Islet precursor cell (in vitro differentiated cells): ENCODE data around the gene ST7.

ENCODE experiments used
- DNase-seq: peaks from one replicate; pipeline ENCODE4 v3.0.0-alpha.2; 2018

The ST7 gene

DNA sequence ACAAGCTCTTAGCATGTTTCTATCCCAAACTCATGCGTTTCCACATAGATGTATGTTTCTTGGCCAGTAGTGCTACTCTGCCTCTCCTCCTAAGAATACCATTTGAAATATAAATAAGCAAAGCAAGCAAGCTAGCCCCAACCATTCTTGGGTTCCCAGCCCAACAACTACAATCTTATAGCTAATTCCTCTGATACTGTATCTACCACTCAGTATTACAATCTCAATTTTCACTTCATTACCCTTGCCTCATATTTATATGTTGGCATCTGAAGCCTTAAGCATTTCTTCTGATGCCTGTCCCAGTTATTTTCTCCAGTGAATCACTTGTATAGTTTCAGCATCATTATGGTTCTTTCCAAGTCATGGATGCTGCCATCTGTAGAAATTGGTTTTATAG, 181.1 kb downstream of the ST7 start:
- DNase-seq = no peak

DNA sequence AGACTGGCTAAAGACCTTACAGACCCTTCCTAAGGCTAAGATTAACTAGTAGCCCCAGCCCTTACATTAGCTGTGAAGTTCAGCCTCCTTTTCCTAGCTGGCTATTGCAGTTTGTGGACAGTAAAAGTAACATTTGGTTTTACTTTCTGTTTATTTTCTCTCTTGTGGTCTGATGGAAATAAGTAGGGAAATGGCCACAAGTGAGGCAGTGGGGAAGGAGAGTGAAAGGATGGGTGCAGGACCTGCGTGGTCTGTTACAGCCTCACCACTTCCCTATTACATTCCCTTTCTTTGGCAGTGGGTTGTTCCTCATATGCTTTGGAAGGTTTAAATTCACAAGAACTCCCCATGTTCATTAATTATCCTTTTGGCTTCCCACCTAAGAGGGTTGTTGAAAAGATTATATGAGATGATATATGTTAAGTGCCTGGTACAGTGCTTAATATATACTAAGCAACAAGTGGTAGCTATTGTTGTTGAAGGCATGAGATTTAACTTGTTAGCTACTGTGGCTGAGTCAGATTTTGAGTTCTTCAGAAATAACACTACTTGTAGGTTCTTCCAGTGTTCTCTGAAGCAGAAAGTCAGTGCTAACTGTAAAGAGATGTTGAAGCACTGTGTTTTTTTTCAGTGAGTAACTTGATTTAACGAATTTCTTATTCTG, 181.7 kb downstream of the ST7 start:
- DNase-seq = no peak

- no peak for DNase-seq
Measured at GRCh38 chr7:117135553-117135891, 182.2 kb downstream of the ST7 start.

DNA sequence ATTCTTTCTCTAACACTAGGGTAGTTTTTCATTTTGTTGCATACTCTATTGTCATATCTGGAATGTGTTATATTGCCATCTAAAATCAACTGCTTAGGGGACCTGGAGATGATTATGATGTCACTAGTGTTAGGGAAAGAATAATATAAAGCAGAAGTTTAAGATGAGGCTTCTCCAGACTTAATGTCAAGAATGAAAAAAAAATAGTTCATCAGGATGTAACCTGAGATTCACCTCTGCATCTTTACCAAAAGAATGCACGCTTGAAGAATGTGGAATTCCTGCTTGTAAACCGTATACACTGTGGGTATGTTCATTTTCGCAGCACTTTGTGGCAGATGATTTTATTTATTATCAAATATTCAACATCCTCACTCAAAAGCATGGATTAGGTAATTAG, 184.6 kb downstream of the ST7 start:
- no peak for DNase-seq

- no peak for DNase-seq
Measured at GRCh38 chr7:117138495-117138894, 185.2 kb downstream of the ST7 start.

DNA sequence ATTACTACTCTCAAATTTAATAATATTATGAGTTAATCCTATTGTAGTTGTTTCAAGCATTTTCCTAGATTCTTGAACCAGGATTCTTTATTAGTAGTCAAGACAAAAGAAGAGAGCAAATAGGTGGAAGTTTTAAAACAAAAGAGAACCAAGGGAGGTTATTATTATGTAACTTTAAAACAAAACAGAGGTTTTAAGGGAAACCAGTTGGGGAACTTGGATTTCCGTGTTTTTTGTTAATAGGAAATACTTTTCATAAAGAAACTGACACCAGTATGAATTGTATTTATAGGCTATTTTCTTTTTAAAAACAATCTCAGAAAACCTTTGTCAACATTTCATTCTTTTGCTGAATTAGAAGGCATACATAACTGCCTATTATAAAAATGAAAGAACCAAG, 185.7 kb downstream of the ST7 start:
- no peak for DNase-seq

DNA sequence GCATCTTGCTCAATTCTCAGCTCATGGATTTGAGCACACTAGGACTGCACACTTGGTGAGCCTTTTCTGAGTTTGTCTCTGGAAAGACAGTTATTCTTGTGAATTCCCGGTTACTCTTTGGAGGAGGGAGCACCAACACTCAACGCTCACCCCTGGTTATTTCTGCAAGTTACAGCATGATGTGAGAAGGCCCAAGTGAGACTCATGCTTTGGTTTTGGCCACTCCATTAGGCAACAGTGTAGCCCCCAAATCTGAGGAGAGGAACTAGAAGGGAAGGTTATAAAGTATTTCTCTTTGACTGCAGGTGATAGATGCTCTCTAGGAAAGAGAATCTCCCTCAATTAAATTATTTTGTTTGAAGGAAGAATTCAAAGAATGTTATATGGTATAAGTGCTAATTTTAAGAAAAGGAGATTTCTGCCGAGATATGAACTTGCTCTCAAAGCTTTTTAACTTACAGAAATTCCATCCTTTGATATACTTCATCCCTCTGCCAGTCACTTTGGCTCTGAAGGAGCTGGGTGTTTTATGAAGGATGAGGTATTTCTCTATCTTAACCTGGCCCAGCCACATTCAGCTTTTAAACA, 186.2 kb downstream of the ST7 start:
- no peak for DNase-seq

DNA sequence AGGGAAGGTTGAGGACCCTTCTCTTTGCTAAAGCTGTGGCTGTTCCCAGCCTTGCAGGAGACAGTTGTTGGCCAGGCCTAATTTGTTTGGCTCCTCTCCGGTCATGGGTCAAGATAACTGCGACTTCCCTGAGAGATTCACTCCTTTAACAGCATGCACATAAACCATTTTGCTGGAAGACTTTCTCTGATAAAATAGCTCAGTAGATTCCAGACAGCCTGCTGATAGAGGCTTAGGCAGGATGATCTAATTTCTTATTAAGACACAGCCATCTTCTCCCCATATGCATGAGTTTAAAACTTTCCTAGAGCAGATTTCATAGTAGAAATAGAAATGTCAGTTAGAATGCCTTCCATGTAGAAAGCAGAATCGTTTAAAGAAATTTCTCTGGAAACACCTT, 187.6 kb downstream of the ST7 start:
- DNase-seq = no peak

DNA sequence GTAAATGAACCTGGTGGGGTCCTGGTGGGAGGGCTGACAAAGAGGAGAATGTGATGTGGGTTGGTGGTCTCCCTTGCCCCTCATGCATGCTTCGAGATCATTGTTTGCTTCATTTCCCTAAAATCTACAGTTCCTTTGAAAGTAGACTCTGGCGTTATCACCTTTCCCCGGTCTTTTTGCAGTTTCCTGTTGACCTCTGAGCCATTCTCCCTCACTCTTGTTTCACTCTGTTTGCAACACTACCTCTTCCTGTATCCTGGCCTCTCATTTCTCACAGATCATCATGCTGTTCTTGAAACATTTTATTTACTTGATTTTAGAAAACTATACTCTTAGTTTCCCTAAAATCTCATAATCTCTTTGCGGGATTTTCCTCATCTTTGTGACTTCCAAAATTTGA, 189.8 kb downstream of the ST7 start:
- DNase-seq = no peak

- DNase-seq = no peak
Measured at GRCh38 chr7:117143580-117143979, 190.3 kb downstream of the ST7 start.

DNA sequence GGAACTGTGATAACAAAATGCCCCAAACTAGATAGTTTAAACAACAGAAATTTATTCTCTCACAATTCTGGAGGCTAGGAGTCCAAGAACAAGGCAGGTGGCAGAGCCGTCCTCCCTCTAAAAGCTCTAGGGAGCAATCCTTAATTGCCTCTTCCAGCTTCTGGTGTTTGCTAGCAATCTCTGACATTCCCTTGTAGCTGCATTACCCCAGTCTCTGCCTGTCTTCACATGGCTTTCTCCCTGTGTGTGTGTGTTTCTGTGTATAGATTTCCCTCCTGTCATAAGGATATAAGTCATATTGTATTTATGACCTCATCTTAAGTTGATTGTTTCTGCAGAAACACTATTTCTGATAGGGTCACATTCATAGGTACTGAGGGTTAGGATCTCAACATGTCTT, 192.0 kb downstream of the ST7 start:
- DNase-seq = no peak

- no peak for DNase-seq
Measured at GRCh38 chr7:117146059-117146458, 192.8 kb downstream of the ST7 start.

- no peak for DNase-seq
Measured at GRCh38 chr7:117146511-117146910, 193.2 kb downstream of the ST7 start.

- DNase-seq = no peak
Measured at GRCh38 chr7:117148971-117149370, 195.7 kb downstream of the ST7 start.

- DNase-seq = no peak
Measured at GRCh38 chr7:117149692-117150091, 196.4 kb downstream of the ST7 start.

DNA sequence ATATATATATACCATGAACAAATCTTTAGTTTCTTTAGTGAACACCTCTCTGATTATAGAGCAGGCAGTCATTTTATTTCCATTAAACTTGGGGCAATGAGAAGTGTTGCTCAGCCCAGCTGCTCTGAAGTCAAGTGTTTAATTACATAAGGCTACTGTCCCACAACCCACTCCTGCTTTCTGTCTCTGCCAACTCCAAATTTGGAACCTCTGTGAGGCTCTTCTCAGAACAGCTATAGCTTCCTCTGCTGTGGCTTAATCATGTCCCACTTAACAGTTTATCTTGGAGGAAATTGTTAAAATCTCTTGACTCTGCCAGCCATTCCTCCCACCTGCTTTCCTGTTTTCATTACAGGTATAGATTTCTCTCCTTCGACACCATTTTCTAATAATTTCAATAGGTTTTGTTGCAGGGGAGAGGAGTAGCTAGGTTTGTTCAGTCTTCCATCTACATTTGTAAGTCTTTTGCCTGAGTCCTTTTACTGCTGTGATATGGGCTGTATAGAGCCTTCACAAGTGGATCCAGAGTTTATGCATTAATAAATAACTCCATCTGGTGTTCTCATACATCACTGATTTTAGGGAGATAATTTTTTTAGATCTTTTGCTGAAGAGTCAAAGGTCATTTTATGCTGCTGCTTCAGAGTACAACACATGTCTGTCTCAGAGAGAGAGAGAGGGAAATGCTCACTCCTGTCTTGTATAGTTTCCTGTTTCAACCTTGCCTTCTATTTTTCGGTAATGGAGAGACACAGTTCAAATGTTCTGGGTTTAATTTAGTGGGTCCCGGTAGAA, 199.1 kb downstream of the ST7 start:
- no peak for DNase-seq

GRCh38 chr7:117153016-117153545, 199.8 kb downstream of the ST7 start:
- DNase-seq = no peak

DNA sequence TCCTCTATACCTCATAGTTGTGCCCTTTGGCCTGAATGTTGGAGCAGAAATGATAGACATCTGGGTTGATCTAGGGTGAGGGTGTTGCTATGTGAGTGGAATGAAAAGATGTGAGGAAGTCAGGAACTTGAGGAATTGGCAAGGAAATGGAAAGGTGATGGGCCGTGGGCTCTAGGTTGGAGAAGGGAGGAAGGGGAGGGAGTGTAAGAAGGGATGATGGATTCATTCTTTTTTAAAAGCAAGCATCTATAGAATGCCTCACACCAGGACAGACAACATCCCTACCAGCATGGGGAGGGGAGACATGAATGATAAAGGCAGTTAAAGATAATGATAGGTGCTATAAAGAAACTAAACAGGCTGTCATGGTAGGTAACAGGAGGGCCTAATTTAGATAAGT, 201.4 kb downstream of the ST7 start:
- DNase-seq = no peak

DNA sequence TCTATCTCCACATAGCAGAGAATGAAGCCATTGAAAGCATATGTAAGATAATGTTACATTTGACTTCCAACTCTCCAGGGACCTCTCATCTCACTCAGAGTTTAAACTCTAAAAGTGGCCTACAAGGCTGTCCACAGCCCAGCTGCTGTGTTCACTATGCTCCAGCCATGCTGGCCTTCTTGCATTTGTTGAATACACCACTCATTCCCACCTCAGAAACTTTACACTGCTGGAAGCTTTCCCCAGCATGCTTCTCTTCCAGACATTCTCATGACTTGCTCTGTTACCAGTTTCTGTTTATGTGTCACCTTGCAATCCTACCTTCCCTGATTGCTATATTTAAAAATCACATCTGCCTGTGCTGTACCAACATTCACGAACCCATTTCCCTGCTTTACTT, 202.4 kb downstream of the ST7 start:
- DNase-seq = no peak

GRCh38 chr7:117157241-117158209, 204.2 kb downstream of the ST7 start:
- DNase-seq = no peak

DNA sequence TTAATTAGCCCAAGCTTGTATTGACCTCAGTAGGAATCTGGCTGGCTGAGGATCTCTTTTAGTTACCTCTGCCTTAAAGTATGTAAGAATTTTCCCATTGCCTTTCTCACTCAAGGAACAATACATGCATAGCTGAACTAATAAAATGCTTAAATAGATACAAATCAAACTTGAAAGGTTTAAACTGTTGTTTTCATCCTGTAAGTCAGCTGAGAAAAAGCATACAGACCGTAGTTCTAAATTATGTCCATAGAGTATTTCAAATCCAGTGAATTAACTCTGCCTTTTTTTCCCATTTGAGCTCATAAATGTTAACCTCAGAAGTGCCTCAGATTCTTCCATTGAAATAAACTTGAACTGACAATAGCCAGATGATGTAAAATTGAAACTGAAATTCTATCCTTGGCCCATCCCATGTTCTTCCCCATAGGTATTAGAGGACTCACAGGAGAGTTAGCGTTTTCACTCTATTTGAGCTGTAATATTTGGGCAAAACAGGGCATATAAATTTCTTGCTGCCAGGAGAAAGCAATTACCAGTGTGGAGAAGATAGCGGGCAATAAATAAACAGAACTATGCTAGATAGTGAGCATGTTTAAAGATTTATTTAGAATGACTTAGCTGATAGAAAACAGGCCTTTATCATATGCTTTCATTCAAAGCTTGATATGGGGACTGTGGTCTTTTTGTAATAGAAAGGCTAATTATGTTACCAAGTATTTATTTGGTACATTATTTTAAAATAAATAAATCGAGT, 205.8 kb downstream of the ST7 start:
- DNase-seq = no peak

- DNase-seq = no peak
Measured at GRCh38 chr7:117163101-117163500, 209.8 kb downstream of the ST7 start.
